Astrocyte (in vitro differentiated cells and primary cell): ENCODE data around the gene PXDC1. TPM values are rescaled to one million over a fixed set of nuclear protein-coding genes. Genes with fewer than 3 reads are reported as not detected.

Source experiments
- DNase-seq: peaks from one replicate; pipeline ENCODE4 v3.0.0-alpha.2; 2010; ENCODE audit warnings: low read depth
- FAIRE-seq: peaks from 2 replicates; lab custom pipeline; 2011; peaks lifted over from hg19 to GRCh38; lab: Jason Lieb, UNC
- H2AFZ ChIP-seq: 2 replicates; pipeline ENCODE4 v1.6.0; 2012; ENCODE audit warnings: low read depth, low read length, inconsistent platforms
- H3K27ac ChIP-seq: 2 replicates; pipeline ENCODE4 v1.5.1; 2011; ENCODE audit warnings: low read depth, low read length, inconsistent platforms
- H3K27me3 ChIP-seq: 2 replicates; pipeline ENCODE4 v1.6.0; 2011; ENCODE audit warnings: low read length, inconsistent platforms; ENCODE audit not compliant: insufficient read depth
- H3K36me3 ChIP-seq: 2 replicates; pipeline ENCODE4 v1.5.1; 2011; ENCODE audit warnings: low read length, inconsistent platforms; ENCODE audit not compliant: insufficient read depth
- H3K4me1 ChIP-seq: 2 replicates; pipeline ENCODE4 v1.5.1; 2011; ENCODE audit warnings: low read length, inconsistent platforms; ENCODE audit not compliant: insufficient read depth
- H3K4me2 ChIP-seq: 2 replicates; pipeline ENCODE4 v1.6.0; 2012; ENCODE audit warnings: low read length, inconsistent platforms
- H3K4me3 ChIP-seq: 2 replicates; pipeline ENCODE4 v1.5.1; 2011; ENCODE audit warnings: low read depth, mild to moderate bottlenecking, low read length, inconsistent platforms; ENCODE audit not compliant: insufficient read depth
- H3K79me2 ChIP-seq: 2 replicates; pipeline ENCODE4 v1.6.0; 2012; ENCODE audit warnings: mild to moderate bottlenecking, low read length, inconsistent platforms; ENCODE audit not compliant: insufficient read depth
- H3K9ac ChIP-seq: 2 replicates; pipeline ENCODE4 v1.6.0; 2012; ENCODE audit warnings: mild to moderate bottlenecking, low read length, inconsistent platforms
- H3K9me3 ChIP-seq: 2 replicates; pipeline ENCODE4 v1.5.1; 2012; ENCODE audit warnings: low read depth, mild to moderate bottlenecking, low read length, inconsistent platforms; ENCODE audit not compliant: insufficient read depth
- H4K20me1 ChIP-seq: 2 replicates; pipeline ENCODE4 v1.6.0; 2012; ENCODE audit warnings: low read length, inconsistent platforms; ENCODE audit not compliant: insufficient read depth
- H3K27ac Mint-ChIP-seq: one replicate; pipeline ENCODE4 v1.8.0; 2021; ENCODE audit warnings: mild to moderate bottlenecking, mixed read lengths; ENCODE audit not compliant: unreplicated experiment
- H3K27me3 Mint-ChIP-seq: one replicate; pipeline ENCODE4 v1.8.0; 2021; ENCODE audit warnings: low read depth, mixed read lengths; ENCODE audit not compliant: unreplicated experiment
- H3K36me3 Mint-ChIP-seq: one replicate; pipeline ENCODE4 v1.8.0; 2021; ENCODE audit warnings: low read depth, mixed read lengths; ENCODE audit not compliant: unreplicated experiment
- H3K4me1 Mint-ChIP-seq: one replicate; pipeline ENCODE4 v1.8.0; 2021; ENCODE audit warnings: low read depth, mixed read lengths; ENCODE audit not compliant: unreplicated experiment
- H3K4me3 Mint-ChIP-seq: one replicate; pipeline ENCODE4 v1.8.0; 2021; ENCODE audit warnings: mild to moderate bottlenecking, moderate library complexity, mixed read lengths; ENCODE audit not compliant: unreplicated experiment
- H3K9me3 Mint-ChIP-seq: one replicate; pipeline ENCODE4 v1.8.0; 2021; ENCODE audit warnings: mild to moderate bottlenecking, mixed read lengths; ENCODE audit not compliant: unreplicated experiment
- CTCF ChIP-seq: IDR thresholded peaks from 2 replicates; pipeline ENCODE4 v1.5.1; 2011; ENCODE audit warnings: low read depth, mild to moderate bottlenecking, inconsistent platforms, low read length, moderate library complexity; ENCODE audit not compliant: insufficient read depth
- EZH2 ChIP-seq: IDR thresholded peaks from 2 replicates; pipeline ENCODE4 v1.6.1; 2012; ENCODE audit warnings: mild to moderate bottlenecking, low read length, inconsistent platforms; ENCODE audit not compliant: insufficient read depth
- total RNA-seq: library from RNA; stranded (reverse); gene quantifications from 2 replicates; pipeline ENCODE4 v1.2.1, GENCODE V29; 2021

PXDC1 gene
- total RNA-seq, 1 donor from 2014 or later, result 58.2 TPM

DNA sequence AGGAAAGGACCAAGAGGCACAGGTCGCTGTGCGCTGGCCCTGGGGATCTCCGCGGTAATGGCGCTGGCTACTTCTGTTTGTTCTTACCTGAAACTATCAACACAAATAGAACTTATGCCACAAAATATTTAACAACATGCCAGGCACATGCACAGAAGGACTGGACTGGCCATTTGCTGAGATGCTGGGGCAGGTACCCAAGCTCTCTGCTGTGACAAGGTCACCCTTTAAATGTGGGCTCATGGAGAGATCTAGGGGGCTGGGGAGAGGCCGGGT, 28.0 kb upstream of the PXDC1 start:
- H3K36me3 Mint-ChIP-seq, result no peaks in the 10 kb centered on the region
- H3K27ac ChIP-seq, result no peak overlapping the region

GRCh38 chr6:3778701-3779573, 27.4 kb upstream of the PXDC1 start:
- H3K9me3 Mint-ChIP-seq, result peaks cover 6% of the 10 kb centered on the region
- H3K4me3 Mint-ChIP-seq, result no peak overlapping the region
- Histone ChIP-seq H2AFZ (no peak overlapping the region), H3K4me1 (peaks cover 4% of the 10 kb centered on the region), H3K4me2 (no peak overlapping the region), H3K79me2 (no peaks in the 10 kb centered on the region), H3K4me3 (no peak overlapping the region), H4K20me1 (no peaks in the 10 kb centered on the region), H3K9me3 (no peaks in the 10 kb centered on the region), H3K36me3 (no peaks in the 10 kb centered on the region), H3K27me3 (no peaks in the 10 kb centered on the region), H3K27ac (no peak overlapping the region), H3K9ac (no peak overlapping the region)
- TF ChIP-seq CTCF (no peak), EZH2 (no peak)
- no peaks in the 10 kb centered on the region for H3K4me1 Mint-ChIP-seq
- FAIRE-seq (no peak), DNase-seq (no peak)
- no peaks in the 10 kb centered on the region for H3K36me3 Mint-ChIP-seq
- H3K27ac Mint-ChIP-seq, result no peak overlapping the region
- H3K27me3 Mint-ChIP-seq, result peaks cover 22% of the 10 kb centered on the region

More for the DNA sequence above, 28.0 kb upstream of the PXDC1 start:
- Mint-ChIP-seq H3K4me1 (no peaks in the 10 kb centered on the region), H3K9me3 (peaks cover 6% of the 10 kb centered on the region), H3K27ac (no peak overlapping the region), H3K27me3 (peaks cover 22% of the 10 kb centered on the region), H3K4me3 (no peak overlapping the region)
- peaks cover 4% of the 10 kb centered on the region for H3K4me1 ChIP-seq
- no peak overlapping the region for H3K4me3 ChIP-seq
- FAIRE-seq (no peak), DNase-seq (no peak)
- no peaks in the 10 kb centered on the region for H4K20me1 ChIP-seq
- TF ChIP-seq CTCF, result no peak
- no peak for TF ChIP-seq EZH2
- H3K4me2 ChIP-seq, result no peak overlapping the region
- no peaks in the 10 kb centered on the region for H3K9me3 ChIP-seq
- H3K79me2 ChIP-seq, result no peaks in the 10 kb centered on the region
- no peaks in the 10 kb centered on the region for H3K27me3 ChIP-seq
- H3K9ac ChIP-seq, result no peak overlapping the region
- no peak overlapping the region for H2AFZ ChIP-seq
- no peaks in the 10 kb centered on the region for H3K36me3 ChIP-seq
